Eye (tissue), 1 donor: ENCODE measurements around the gene ADIPOR2.
A peak's percentile ranks its signal among the peaks of the same experiment; 100 is the strongest.

ENCODE experiments used
- DNase-seq: peaks from one replicate; pipeline ENCODE4 v3.0.0-alpha.2; 2015

Gene ADIPOR2

GRCh38 chr12:1777798-1778197 is 86.9 kb downstream of the ADIPOR2 start:
- DNase-seq: no peak

GRCh38 chr12:1778911-1779310 is 88.0 kb downstream of the ADIPOR2 start:
- DNase-seq: no peak

DNA sequence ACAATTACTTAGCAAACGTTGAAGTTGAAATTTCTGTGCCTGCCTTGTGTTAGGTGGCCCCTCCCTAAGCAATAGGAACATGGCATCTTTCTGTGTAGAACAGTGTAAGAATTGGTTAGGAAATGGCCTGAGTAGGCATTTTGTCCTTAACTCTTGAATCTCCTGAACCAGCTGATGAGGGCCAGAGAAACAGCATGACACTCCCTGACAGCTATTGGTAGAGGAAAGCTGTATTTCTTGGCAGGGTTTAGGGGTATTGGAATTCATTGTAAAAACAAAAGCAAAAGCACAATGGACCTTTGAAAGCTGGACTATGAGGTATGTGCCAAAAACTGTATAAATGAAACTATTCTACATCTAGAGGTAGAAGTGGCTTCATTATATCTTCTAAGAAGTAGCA is 88.9 kb downstream of the ADIPOR2 start:
- DNase-seq: no peak

GRCh38 chr12:1781772-1782171 is 90.9 kb downstream of the ADIPOR2 start:
- no peak for DNase-seq

- no peak for DNase-seq
These were observed 91.3 kb downstream of the ADIPOR2 start for GRCh38 chr12:1782215-1782614.

DNA sequence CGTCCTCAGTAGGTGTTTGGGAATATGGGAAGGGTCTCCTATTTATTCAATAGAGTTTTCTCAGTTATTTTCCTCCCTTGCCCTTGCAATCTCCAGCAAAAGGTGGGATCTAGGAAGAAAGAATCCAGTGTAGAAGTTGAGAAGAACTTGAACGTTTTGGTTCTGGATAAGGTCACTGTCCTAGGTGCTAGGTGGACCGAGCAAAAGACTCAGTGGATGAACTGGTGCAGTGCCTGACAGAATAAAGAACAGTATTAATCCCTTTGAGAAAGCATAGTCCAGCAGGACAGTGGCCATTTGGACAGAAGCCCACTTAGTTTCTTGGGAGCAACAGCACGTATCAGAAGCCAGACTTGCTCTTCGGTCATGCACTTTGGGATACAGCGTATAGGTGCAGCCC is 96.8 kb downstream of the ADIPOR2 start:
- DNase-seq: no peak

- DNase-seq: no peak
These were observed 99.6 kb downstream of the ADIPOR2 start for GRCh38 chr12:1790444-1790843.

DNA sequence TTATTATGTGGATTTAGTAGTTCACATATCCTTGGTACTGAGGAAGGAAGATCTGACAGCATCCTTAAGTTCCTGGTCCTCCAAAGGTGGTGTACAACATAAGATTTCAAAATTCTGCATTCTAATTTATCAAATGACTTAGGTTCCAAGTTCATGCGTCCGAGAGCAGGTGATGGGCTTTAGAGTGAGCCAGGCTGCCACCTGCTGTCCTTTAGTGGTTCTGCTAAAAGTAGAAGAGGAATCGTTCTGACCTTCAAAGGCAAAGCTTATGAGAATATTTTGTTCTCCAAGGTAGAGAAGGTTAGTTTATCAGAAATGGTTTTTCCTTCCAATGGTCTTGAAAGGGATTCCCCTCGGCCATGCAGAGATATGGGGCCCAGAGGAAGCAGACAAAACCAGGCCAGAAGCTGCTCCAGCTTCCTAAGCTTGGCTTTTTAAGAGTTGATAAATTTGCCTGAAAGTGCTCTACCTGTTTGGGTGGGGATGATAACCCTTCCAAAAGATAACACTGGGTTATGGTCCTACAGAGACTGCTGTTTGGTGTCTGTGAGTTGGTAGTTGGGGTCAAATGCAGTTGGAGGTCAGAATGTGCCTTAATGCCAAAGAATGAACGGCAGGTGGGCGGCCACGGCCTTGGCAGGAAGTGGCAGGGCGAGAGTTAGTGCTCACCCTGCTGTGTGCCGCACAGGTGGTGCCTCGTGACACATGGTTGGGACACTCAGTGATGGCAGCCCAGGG is 100.4 kb downstream of the ADIPOR2 start:
- peak; percentile 85 for DNase-seq

DNA sequence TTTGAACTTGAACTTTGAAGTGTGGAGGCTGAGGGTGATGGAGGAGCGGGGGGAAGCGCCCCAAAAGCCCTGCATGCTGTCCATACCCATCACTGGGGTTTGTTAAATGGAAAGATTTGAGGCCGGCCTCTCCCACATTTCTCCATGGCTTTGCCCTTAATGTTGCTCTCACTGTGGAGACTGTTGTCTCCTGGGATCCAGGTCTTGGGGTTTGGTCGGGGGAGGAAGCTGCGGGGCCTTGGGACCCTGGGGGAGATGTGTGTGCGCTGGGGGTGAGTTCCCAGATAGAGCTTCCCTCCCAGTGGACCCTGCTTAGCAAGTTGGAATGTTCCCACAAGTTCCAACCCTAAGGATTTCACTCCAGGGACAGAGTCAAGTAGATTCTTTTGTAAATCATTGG is 101.5 kb downstream of the ADIPOR2 start:
- no peak for DNase-seq

DNA sequence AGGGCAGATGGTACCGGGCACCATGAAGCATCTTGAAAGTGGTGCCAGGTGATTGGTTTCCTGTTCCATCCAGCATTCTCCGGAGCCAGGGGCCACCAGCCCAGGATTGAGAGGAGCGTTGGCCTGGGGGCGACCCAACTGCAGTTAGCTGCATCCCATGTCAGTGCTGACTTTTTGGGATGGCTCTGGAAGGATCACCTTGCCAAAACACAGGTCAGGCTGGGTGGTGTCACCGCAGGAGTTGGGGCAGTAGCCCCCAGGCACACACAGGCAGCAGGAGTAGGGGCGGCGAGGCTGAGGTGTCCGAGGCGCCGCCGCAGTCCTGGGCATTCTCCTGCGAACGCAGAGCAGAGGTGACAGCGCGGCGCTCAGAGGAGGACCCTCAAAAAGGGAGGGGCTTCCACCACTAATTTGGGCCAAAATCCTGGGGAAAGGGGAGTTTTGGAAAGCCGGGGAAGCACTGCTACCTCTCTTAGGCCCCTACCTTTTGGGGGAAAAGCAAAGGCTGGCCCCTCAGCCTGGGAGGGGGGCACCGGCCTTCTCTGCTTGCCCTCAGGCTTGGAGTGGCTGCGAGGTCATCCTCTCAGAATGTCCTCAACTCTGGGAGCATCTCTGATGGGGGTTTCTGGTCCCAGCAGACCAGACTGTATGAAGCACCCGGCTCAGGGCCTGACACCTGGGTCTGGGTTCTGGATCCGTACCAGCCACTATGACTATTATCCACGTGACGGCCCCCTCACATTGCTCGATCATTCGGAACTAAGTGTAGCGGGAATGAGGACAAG is 102.7 kb downstream of the ADIPOR2 start:
- no peak for DNase-seq

DNA sequence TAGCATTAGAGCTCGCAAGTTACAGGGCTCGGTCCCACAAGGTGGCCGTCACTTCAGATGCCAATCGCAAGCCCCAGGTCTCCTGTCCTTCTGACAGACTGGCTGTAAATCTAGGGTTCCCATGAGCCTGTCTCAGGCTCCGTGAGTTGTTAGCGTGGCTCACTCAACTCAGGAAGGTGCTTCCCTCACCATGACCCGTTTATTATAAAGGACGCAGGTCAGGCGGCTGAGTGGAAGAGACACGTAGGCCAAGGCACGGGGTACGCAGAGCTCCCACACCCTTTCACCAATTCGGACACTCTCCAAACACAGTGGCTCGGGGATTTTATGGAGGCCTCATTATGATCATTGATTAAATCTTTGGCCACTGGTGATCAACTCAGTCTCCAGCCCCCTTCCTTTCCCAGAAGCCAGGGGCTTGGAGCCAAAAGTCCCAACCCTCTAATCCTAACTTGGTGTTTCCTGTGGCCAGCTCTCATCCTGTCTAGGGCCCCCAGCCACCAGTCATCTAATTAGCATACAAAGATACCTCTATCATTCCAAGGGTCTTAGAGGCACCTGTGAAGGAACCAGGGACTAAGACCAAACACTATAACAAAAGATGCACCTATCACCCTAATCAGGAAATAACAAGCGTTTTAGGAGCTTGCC is 103.7 kb downstream of the ADIPOR2 start:
- DNase-seq: no peak

GRCh38 chr12:1795221-1795784 is 104.4 kb downstream of the ADIPOR2 start:
- no peak for DNase-seq

- DNase-seq: peak; percentile 93
These were observed 105.1 kb downstream of the ADIPOR2 start for GRCh38 chr12:1795785-1796514.

DNA sequence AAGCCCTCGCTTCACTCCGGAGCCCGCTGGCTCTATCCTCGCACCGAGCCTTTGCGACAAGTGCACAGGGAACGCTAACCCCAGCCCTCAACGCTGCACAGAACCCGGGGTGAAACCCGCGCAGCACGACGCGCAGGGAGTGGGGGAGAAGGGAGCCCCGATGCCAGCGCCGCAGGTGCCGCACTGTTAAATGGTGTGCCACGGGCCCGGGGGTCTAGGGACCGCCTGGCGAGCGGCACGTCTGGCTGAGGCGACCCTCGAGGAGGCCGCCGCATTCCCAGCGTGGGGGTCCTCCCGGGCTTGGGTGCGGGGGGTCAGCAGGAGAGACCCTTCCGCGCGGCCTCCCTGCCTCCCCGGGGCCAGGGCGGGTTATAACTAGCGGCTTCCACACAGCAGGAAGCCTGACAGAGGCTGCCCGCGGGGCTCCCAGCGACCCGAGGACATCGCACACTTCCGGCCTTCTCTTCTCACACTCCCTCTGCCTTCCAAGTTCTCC is 105.7 kb downstream of the ADIPOR2 start:
- DNase-seq: no peak

- DNase-seq: peak; percentile 57
These were observed 106.4 kb downstream of the ADIPOR2 start for GRCh38 chr12:1797011-1797901.

DNA sequence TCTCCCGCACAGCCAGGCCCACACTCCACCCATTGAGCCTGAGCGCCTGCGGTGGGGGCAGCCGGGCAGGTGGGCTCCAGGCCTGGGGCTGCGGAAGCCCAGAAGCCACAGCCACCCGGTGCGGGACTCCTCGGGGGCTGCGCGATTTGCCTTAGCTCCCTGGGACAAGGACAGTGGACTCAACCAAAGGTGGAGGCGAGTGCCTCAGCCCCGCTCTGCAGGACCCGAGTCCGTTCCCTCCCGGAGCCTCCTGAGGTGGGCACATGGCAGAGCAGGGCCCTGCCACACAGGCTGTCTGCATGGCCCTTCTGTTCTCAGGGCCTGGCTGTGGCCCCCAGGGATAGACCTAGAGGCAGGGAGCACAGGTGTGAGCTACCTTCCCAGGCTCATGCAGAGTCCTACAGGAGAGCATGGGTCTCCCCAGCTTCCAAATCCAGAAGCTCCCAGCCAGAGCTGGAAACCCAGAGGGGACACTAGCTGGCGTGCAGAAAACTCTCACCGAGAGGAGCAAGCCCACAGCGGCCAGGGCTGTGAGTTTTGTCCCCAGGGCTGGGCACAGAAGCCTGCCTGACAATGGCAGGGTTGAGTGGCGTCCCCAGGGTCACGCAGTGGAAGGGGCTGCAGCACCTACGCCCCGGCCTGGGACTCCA is 107.2 kb downstream of the ADIPOR2 start:
- no peak for DNase-seq

DNA sequence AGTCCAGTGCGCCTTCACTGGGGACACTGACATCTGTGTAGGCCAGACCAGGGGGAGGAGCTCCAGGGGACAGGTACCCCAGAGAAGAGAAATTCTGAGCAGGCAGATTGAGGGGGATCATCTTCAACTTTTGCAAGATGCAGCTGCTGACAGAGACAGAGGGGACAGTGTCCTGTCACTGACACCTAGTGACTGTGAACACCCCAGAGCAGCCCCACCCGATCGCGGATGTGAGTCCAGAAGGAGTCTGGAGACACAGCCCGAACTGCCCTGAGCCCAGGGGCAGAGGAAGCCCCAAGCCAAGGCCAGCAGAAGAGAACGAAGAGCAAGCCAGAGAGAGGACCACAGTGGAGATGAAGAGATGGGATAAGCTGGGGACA is 107.8 kb downstream of the ADIPOR2 start:
- DNase-seq: no peak

DNA sequence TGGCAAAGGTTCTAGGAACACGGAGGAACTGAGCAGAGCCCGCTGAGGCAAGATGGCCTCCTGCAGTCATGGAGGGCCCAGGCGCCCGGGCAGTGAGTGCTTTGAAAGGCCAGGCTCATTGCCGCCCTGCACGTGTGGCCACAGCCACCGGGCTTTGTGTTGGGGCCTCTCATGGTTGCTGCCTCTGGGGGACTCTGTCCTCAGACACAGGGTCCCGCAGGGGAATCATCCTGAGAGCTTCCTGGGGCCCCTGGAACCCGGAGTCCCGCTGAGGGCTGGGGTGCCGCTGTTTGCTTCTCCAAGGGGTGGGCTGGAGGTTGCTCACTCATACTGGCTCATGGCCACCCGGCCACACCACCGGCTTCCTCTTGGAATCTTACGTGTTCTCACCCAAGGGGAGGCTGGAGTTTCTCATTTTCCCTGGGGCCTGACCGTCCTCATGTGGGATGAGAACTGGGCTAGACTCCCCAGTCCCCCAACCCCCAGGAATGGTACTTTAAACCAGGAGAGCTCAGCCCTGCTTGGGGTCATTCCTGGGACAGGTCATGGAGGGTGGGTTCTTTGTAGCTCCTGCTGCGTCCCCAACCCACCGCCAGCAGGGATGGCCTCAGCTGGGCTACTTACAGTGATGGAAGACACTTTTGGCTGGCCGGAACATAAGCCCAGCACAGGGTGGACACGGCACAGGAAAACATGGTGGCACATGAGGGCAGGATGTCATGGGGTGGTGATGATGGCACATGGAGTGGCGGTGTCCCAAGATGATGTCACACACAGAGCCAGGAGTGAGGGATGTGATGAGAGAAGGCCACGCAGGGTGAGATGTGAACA is 108.4 kb downstream of the ADIPOR2 start:
- no peak for DNase-seq

DNA sequence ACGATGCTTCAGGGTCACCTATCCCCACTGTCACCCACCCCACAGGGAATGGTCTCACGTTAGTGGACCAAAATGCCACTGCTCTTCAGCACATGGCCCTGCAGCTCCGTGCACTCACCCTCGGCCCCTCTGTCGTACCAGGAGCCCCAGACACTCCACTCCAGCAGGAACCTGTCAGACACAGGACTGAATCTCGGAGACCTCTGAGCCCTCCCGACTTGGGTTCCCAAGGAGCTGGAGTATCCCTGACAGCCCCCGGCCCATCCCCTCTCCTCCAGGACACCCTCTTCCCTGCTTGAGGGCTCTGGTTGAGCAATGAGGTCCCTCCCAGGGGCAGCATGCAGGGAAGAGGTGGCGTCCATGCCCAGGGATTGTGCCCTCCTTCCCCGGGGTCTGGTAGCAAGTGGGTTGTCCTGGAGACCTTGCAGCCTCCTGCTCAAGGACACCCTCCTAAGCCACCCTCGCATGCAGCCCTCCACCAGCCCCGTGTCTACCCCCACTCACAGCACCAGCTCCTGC is 109.1 kb downstream of the ADIPOR2 start:
- no peak for DNase-seq
